A673 (cell line): ENCODE data around the gene STRAP. TPM values are rescaled to one million over a fixed set of nuclear protein-coding genes. Genes with fewer than 3 reads are reported as not detected.

Experiments used
- BruUV-seq: library from RNA; stranded (reverse); fragments of 400-500 nt; replicated peaks from 2 replicates; lab custom pipeline; 2021; lab: Mats Ljungman, UMichigan
- CTCF ChIA-PET: fragments of 300-600 bp; sonication (Branson Sonifier 250); formaldehyde crosslinking; loops from one replicate; lab custom pipeline; 2022; ENCODE audit warnings: antibody characterized with exemption; lab: Charles Lee
- POLR2A ChIA-PET: fragments of 300-600 bp; sonication (Branson Sonifier 250); formaldehyde crosslinking; loops from one replicate; lab custom pipeline; 2022; ENCODE audit warnings: antibody characterized with exemption; ENCODE audit not compliant: low non-redundant PET; lab: Charles Lee
- DNase-seq: peaks from one replicate; pipeline ENCODE4 v3.0.0-alpha.2; 2015; ENCODE audit warnings: low spot score
- H3K27ac ChIP-seq: fragments of 200-600 bp; sonication (generic); 2 replicates; pipeline ENCODE4 v1.5.1; 2016; ENCODE audit warnings: mixed run types, low read depth, mild to moderate bottlenecking, mixed read lengths, antibody characterized with exemption, low read length; ENCODE audit not compliant: poor library complexity, severe bottlenecking
- H3K27me3 ChIP-seq: fragments of 200-600 bp; sonication (generic); replicated peaks from 2 replicates; pipeline ENCODE4 v1.6.1; 2017; ENCODE audit warnings: mixed run types, low read depth, mild to moderate bottlenecking, mixed read lengths, antibody characterized with exemption, low read length; ENCODE audit not compliant: insufficient read depth, poor library complexity
- H3K36me3 ChIP-seq: fragments of 200-600 bp; sonication (generic); 2 replicates; pipeline ENCODE4 v1.6.1; 2016; ENCODE audit warnings: mixed run types, mild to moderate bottlenecking, mixed read lengths, antibody characterized with exemption, low read length; ENCODE audit not compliant: insufficient read depth, poor library complexity, severe bottlenecking
- H3K4me1 ChIP-seq: fragments of 200-600 bp; sonication (generic); 2 replicates; pipeline ENCODE4 v1.6.1; 2017; ENCODE audit warnings: mixed run types, mild to moderate bottlenecking, mixed read lengths, antibody characterized with exemption, low read length; ENCODE audit not compliant: insufficient read depth, poor library complexity, severe bottlenecking
- H3K4me3 ChIP-seq: fragments of 200-600 bp; sonication (generic); 2 replicates; pipeline ENCODE4 v1.5.1; 2016; ENCODE audit warnings: low read depth, mixed run types, mild to moderate bottlenecking, mixed read lengths, low read length; ENCODE audit not compliant: poor library complexity, severe bottlenecking
- H3K9me3 ChIP-seq: fragments of 200-600 bp; sonication (generic); 2 replicates; pipeline ENCODE4 v1.6.1; 2016; ENCODE audit warnings: mixed run types, low read depth, mild to moderate bottlenecking, mixed read lengths, antibody characterized with exemption, low read length; ENCODE audit not compliant: poor library complexity, severe bottlenecking
- EZH2 ChIP-seq: fragments of 200-600 bp; sonication (generic); IDR thresholded peaks from 2 replicates; pipeline ENCODE4 v1.6.1; 2017; ENCODE audit warnings: borderline replicate concordance, low read depth, mild to moderate bottlenecking, mixed read lengths, antibody characterized with exemption, low read length; ENCODE audit not compliant: poor library complexity, severe bottlenecking
- intact Hi-C: fragments of 100-400 bp; cut with micrococcal nuclease; formaldehyde crosslinking; loops from one replicate; pipeline ENCODE4 v1.10.0; 2022; ENCODE audit not compliant: unreplicated experiment
- total RNA-seq: library from RNA; stranded (reverse); gene quantifications from 2 replicates; pipeline ENCODE4 v1.2.3, GENCODE V29; 2021
- TF ChIP-seq, protein P1 (sequence below): fragments of 300-800, 200-600 bp; sonication (generic); conservative IDR thresholded peaks from 2 replicates; pipeline ENCODE4 v1.5.1; 2017; ENCODE audit warnings: low read depth, mild to moderate bottlenecking, antibody characterized with exemption, low read length, moderate library complexity, mixed read lengths

STRAP gene
- total RNA-seq, 1 experiment from 2014 or later = 247 TPM

DNA sequence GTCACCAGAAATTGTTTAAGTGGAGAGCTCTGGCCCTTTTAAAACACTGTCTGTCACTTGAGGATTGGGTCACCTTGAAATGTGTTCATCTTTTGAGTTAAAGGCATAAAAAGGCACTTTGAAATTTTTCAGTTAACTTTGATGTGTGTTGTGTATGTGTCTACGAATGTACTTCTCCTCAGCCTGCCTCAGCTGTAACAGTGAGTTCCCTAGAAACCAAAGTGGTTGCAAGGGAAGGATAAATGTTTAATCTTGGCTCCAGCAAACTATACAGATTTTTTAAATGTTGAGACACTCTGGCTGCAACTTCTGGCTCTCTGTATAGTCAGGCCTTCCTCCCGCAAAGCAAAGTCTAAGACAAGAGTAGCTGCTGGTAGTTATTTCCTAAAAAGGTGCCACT, 37.2 kb downstream of the STRAP start:
- Histone ChIP-seq H3K27ac (no peak overlapping the region), H3K9me3 (no peaks in the 10 kb centered on the region), H3K4me1 (peaks cover 4% of the 10 kb centered on the region), H3K36me3 (no peaks in the 10 kb centered on the region), H3K4me3 (no peak overlapping the region), H3K27me3 (no peaks in the 10 kb centered on the region)
- ChIA-PET CTCF (no interaction called here), POLR2A (no interaction called here)
- intact Hi-C loops = no loop called here
- no peak for DNase-seq
- TF ChIP-seq, protein P1, sequence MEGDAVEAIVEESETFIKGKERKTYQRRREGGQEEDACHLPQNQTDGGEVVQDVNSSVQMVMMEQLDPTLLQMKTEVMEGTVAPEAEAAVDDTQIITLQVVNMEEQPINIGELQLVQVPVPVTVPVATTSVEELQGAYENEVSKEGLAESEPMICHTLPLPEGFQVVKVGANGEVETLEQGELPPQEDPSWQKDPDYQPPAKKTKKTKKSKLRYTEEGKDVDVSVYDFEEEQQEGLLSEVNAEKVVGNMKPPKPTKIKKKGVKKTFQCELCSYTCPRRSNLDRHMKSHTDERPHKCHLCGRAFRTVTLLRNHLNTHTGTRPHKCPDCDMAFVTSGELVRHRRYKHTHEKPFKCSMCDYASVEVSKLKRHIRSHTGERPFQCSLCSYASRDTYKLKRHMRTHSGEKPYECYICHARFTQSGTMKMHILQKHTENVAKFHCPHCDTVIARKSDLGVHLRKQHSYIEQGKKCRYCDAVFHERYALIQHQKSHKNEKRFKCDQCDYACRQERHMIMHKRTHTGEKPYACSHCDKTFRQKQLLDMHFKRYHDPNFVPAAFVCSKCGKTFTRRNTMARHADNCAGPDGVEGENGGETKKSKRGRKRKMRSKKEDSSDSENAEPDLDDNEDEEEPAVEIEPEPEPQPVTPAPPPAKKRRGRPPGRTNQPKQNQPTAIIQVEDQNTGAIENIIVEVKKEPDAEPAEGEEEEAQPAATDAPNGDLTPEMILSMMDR = no peak
- TF ChIP-seq EZH2 = no peak
- no TSS peak for BruUV-seq

DNA sequence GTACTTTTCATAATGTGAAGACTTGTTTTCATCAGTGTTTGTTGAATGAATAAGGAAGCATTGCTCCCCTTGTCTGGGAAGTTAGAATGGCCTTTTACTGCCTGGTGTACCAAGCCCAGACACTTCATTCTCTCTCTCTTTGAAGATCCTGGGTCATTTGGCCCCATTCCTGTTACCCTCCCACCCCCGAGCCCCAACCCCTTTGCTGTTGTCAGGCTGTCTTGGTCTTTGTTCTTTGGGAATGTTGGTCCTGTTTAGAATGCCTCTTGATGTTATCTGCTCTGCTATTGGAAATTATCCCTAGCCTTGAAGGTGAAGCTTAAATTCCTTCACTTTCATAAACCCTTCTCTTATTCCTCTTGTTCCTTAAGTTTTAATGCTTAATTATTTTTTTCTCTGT, 42.8 kb downstream of the STRAP start:
- no peak overlapping the region for H3K4me3 ChIP-seq
- H3K27me3 ChIP-seq = no peaks in the 10 kb centered on the region
- no peak for DNase-seq
- H3K4me1 ChIP-seq = peaks cover 25% of the 10 kb centered on the region
- ChIA-PET CTCF (no interaction called here), POLR2A (no interaction called here)
- intact Hi-C loops = no loop called here
- H3K9me3 ChIP-seq = no peaks in the 10 kb centered on the region
- H3K36me3 ChIP-seq = no peaks in the 10 kb centered on the region
- H3K27ac ChIP-seq = no peak overlapping the region
- no TSS peak for BruUV-seq
- no peak for TF ChIP-seq EZH2
- TF ChIP-seq, protein P1 = no peak

DNA sequence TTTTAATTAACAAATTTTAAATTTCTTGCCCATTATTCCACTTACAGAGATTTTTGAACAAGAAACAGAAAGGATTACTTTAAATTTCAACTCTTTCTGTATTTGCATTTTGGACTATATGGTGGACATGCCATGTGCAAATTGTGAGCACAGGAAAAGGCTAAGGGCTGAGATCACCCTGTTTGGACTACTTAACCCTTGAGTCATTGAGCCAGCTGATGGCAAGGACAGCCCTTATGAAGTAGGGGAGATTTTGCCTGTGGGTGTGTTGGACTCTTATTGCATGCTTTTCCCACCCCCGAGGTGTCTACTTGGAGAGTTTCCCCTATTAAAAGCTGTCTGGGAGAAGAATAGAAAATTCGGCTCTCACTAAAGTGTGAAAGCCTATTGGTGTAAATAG, 46.2 kb downstream of the STRAP start:
- BruUV-seq = no TSS peak
- no peaks in the 10 kb centered on the region for H3K27me3 ChIP-seq
- no peak overlapping the region for H3K4me3 ChIP-seq
- intact Hi-C loops = no loop called here
- ChIA-PET POLR2A (interaction anchor here (0.7 kb wide), 1 partner anchor 14 kb away, joined by 3 read pairs; no protein-coding TSS in a partner anchor), CTCF (no interaction called here)
- TF ChIP-seq, protein P1 = no peak
- no peak for TF ChIP-seq EZH2
- no peaks in the 10 kb centered on the region for H3K36me3 ChIP-seq
- H3K27ac ChIP-seq = no peak overlapping the region
- no peaks in the 10 kb centered on the region for H3K9me3 ChIP-seq
- no peak for DNase-seq
- H3K4me1 ChIP-seq = peaks cover 41% of the 10 kb centered on the region
